Thyroid gland (tissue), 4 donors: ENCODE results near the gene RRP9. TPM values are rescaled to one million over a fixed set of nuclear protein-coding genes. Genes with fewer than 3 reads are reported as not detected.

Experiments used
- DNase-seq, 2 donors: peaks; one replicate each; pipeline ENCODE4 v3.0.0-alpha.2; 2019
- H3K27ac ChIP-seq, 3 donors: fragments of 200-600 bp; sonication (generic); 1 replicate in 2 of 3; 2 replicates in 1 of 3; pipeline ENCODE4 v1.5.1; 2016 to 2019; ENCODE audit warnings: mild to moderate bottlenecking in 1 of 3, moderate library complexity in 1 of 3
- H3K27me3 ChIP-seq: fragments of 200-600 bp; sonication (generic); one replicate; pipeline ENCODE4 v1.5.1; 2019
- H3K36me3 ChIP-seq, 2 donors: fragments of 200-600 bp; sonication (generic); one replicate each; pipeline ENCODE4 v1.5.1; 2016 to 2019
- H3K4me1 ChIP-seq, 2 donors: fragments of 200-600 bp; sonication (generic); one replicate each; pipeline ENCODE4 v1.5.1; 2017 to 2019
- H3K4me3 ChIP-seq, 3 donors: fragments of 200-600 bp; sonication (generic); replicated peaks in 1 of 3; 1 replicate in 2 of 3; 2 replicates in 1 of 3; pipeline ENCODE4 v1.5.1; 2016; ENCODE audit warnings: mild to moderate bottlenecking in 1 of 3
- H3K9me3 ChIP-seq: fragments of 200-600 bp; sonication (generic); one replicate; pipeline ENCODE4 v1.5.1; 2017
- POLR2A ChIP-seq, 2 donors: fragments of 450-650 bp; IDR thresholded peaks; one replicate each; pipeline ENCODE4 v1.6.1; 2017; ENCODE audit warnings: antibody characterized with exemption in 2 of 2, mild to moderate bottlenecking in 2 of 2, moderate library complexity in 1 of 2
- WGBS, 2 donors: methylation state at CpG; one replicate each; pipeline ENCODE4 v1.1.5; 2017; 5-methylcytosine and 5-hydroxymethylcytosine counted together
- intact Hi-C: fragments of 100-400 bp; cut with DNase I; formaldehyde crosslinking; loops from one replicate; pipeline ENCODE4 v1.15.1; 2023
- total RNA-seq, 4 donors: library from RNA; depleted of rRNA; stranded (reverse); fragments of >200 nt; gene quantifications; one replicate each; pipeline ENCODE4 v1.2.3, GENCODE V29; 2016
- TF ChIP-seq, protein P1 (sequence below), 6 experiments: fragments of 200-600 bp in 3 of 6; fragments of 450-650 bp in 3 of 6; sonication (generic) in 3 of 6; IDR thresholded peaks; one replicate each; pipeline ENCODE4 v1.5.1; 2016 to 2019; ENCODE audit warnings: antibody characterized with exemption in 6 of 6, mild to moderate bottlenecking in 2 of 6, inconsistent platforms in 1 of 6, moderate library complexity in 1 of 6

Gene RRP9
- total RNA-seq, 4 donors from 2014 or later = 7.3 to 14.4 (median 11.9) TPM

GRCh38 chr3:51961011-51961410, 19.3 kb upstream of the RRP9 start:
- H3K4me1 ChIP-seq = peaks cover 6 to 10% of the 10 kb centered on the region in 2 donors
- WGBS, 2 donors = 87 to 94% methylated on average over 10 to 18 of the region's 18 CpGs
- intact Hi-C loops = no loop called here

GRCh38 chr3:51960386-51960785, 18.7 kb upstream of the RRP9 start:
- WGBS, 2 donors = 95 to 96% methylated on average over 10 of the region's 10 CpGs
- intact Hi-C loops = no loop called here
- peaks cover 5 to 16% of the 10 kb centered on the region in 2 donors for H3K4me1 ChIP-seq

More at GRCh38 chr3:51961011-51961410, 19.3 kb upstream of the RRP9 start:
- H3K4me3 ChIP-seq = no peak overlapping the region
- H3K27me3 ChIP-seq = no peaks in the 10 kb centered on the region
- H3K9me3 ChIP-seq = no peaks in the 10 kb centered on the region
- no peak for DNase-seq
- H3K36me3 ChIP-seq = no peaks in the 10 kb centered on the region
- H3K27ac ChIP-seq = no peak overlapping the region
- TF ChIP-seq, protein P1, sequence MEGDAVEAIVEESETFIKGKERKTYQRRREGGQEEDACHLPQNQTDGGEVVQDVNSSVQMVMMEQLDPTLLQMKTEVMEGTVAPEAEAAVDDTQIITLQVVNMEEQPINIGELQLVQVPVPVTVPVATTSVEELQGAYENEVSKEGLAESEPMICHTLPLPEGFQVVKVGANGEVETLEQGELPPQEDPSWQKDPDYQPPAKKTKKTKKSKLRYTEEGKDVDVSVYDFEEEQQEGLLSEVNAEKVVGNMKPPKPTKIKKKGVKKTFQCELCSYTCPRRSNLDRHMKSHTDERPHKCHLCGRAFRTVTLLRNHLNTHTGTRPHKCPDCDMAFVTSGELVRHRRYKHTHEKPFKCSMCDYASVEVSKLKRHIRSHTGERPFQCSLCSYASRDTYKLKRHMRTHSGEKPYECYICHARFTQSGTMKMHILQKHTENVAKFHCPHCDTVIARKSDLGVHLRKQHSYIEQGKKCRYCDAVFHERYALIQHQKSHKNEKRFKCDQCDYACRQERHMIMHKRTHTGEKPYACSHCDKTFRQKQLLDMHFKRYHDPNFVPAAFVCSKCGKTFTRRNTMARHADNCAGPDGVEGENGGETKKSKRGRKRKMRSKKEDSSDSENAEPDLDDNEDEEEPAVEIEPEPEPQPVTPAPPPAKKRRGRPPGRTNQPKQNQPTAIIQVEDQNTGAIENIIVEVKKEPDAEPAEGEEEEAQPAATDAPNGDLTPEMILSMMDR (IDR thresholded peaks at IDR 0.05) = no peak
- no peak for TF ChIP-seq POLR2A (IDR thresholded peaks at IDR 0.05)

DNA sequence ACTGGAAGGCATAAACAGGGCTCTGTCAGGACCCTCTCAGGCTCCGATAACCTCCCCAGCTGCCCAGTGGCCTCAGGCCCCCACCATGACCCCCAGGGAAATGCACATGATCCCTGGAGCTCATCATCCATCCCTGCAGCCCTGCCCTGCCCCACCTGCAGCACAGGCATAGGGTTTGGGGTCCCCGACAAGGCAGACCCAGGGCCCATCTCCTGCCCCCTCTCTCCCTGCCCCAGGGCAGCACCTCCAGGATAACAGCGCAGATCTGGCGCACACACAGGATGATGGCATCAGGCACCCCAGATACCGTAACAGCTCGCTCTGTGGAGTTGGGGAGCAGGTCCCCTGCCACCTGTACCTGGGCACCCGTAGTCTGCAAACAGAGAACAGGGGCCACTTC, 17.9 kb upstream of the RRP9 start:
- H3K9me3 ChIP-seq = no peaks in the 10 kb centered on the region
- 93 to 97% methylated on average over 5 to 7 of the region's 7 CpGs for WGBS, 2 donors
- no peak for DNase-seq
- H3K4me1 ChIP-seq = peaks cover 5 to 19% of the 10 kb centered on the region in 2 donors
- TF ChIP-seq POLR2A (IDR thresholded peaks at IDR 0.05) = no peak
- TF ChIP-seq, protein P1 (IDR thresholded peaks at IDR 0.05) = no peak
- intact Hi-C loops = no loop called here
- no peak overlapping the region for H3K27ac ChIP-seq
- no peaks in the 10 kb centered on the region for H3K36me3 ChIP-seq
- H3K4me3 ChIP-seq = no peak overlapping the region
- no peaks in the 10 kb centered on the region for H3K27me3 ChIP-seq

More at GRCh38 chr3:51960386-51960785, 18.7 kb upstream of the RRP9 start:
- TF ChIP-seq POLR2A (IDR thresholded peaks at IDR 0.05) = no peak
- TF ChIP-seq, protein P1 (IDR thresholded peaks at IDR 0.05) = no peak
- Histone ChIP-seq H3K36me3 (no peaks in the 10 kb centered on the region), H3K27ac (no peak overlapping the region), H3K4me3 (no peak overlapping the region), H3K9me3 (no peaks in the 10 kb centered on the region), H3K27me3 (no peaks in the 10 kb centered on the region)
- no peak for DNase-seq

- WGBS, 2 donors = 89 to 98% methylated on average over 17 to 19 of the region's 20 CpGs
- Histone ChIP-seq H3K27ac (no peak overlapping the region), H3K4me1 (peaks cover 5 to 19% of the 10 kb centered on the region in 2 donors), H3K27me3 (no peaks in the 10 kb centered on the region), H3K9me3 (no peaks in the 10 kb centered on the region), H3K4me3 (no peak overlapping the region), H3K36me3 (no peaks in the 10 kb centered on the region)
- DNase-seq = no peak
- TF ChIP-seq, protein P1 (IDR thresholded peaks at IDR 0.05) = no peak
- TF ChIP-seq POLR2A (IDR thresholded peaks at IDR 0.05) = no peak
- intact Hi-C loops = no loop called here
Observed at GRCh38 chr3:51958603-51959521, 17.2 kb upstream of the RRP9 start.
